Measurements from ENCODE around the gene ANK3.

Gene ANK3

DNA sequence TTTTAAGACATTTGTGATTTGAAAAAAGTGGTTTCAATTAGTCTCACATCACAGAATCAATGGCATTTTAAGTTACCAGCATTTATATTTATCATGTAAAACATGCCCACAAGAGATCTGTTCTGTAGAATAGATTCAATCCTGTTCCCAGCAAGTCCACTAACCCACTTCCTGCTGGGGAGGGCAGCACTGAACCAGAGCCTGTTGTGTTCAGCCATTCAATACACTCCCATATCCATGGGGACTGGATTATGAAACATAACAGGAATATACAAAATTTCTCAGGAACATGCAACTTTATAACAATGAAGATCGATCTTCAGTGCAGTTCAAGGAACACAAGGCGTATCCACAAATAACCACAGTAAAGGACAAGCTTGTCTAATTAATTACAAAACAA, 24.4 kb upstream of the ANK3 start:
- Histone ChIP-seq H3K4me3 (ENCODE audit: insufficient read depth, low read depth, low read length) (no peak overlapping the region), H3K27me3 (ENCODE audit: control insufficient read depth, insufficient read depth, low read length, poor library complexity, severe bottlenecking) (no peaks in the 10 kb centered on the region), H3K36me3 (ENCODE audit: control insufficient read depth, insufficient read depth, low read length) (no peaks in the 10 kb centered on the region), H3K4me1 (ENCODE audit: control insufficient read depth, insufficient read depth, low read length) (no peaks in the 10 kb centered on the region), H3K27ac (ENCODE audit: insufficient read depth, low read depth, low read length, poor library complexity, severe bottlenecking) (no peak overlapping the region), H3K9me3 (ENCODE audit: control insufficient read depth, low read length) (no peaks in the 10 kb centered on the region)
- 93% methylated on average over 2 of the region's 2 CpGs; no CpG with 5 or more reads in 1 of the 2 experiments for WGBS, 2 experiments

DNA sequence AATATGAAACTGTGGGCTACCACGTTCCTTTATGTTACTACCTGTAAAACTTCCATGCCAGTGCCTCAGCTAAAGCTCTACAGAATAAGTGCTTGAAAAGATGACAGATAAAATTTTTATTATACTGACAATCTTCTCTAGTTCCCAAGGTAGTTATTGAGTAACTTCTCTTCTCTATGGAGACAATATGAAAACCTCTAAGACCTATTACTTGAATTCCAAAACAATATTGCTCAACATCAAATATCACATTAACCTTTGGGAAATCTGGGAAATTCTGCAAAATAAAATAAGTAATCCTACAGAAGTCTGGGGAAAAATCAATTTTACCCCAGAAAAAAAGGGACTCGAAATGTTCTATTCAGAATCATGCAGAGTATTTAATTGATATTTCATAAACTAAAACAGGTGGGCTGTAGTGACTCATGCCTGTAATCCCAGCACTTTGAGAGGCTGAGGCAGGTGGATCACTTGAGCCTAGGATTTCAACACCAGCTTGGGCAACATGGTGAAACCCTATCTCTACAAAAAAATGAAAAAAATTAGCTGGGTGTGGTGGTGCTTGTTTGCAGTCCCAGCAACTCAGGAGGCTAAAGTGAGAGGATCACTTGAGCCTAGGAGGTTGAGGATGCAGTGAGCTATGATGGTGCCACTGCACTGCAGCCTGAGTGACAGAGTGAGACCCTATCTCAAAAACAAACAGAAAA, 23.8 kb upstream of the ANK3 start:
- Histone ChIP-seq H3K36me3 (ENCODE audit: control insufficient read depth, insufficient read depth, low read length) (no peaks in the 10 kb centered on the region), H3K27ac (ENCODE audit: insufficient read depth, low read depth, low read length, poor library complexity, severe bottlenecking) (no peak overlapping the region), H3K4me3 (ENCODE audit: insufficient read depth, low read depth, low read length) (no peak overlapping the region), H3K4me1 (ENCODE audit: control insufficient read depth, insufficient read depth, low read length) (no peaks in the 10 kb centered on the region), H3K27me3 (ENCODE audit: control insufficient read depth, insufficient read depth, low read length, poor library complexity, severe bottlenecking) (no peaks in the 10 kb centered on the region), H3K9me3 (ENCODE audit: control insufficient read depth, low read length) (no peaks in the 10 kb centered on the region)
- WGBS, 2 experiments: 80% methylated on average over 2 of the region's 2 CpGs; no CpG with 5 or more reads in 1 of the 2 experiments

GRCh38 chr10:60410970-60411369, 21.3 kb upstream of the ANK3 start:
- 99% methylated on average over 3 of the region's 3 CpGs for WGBS, 2 experiments
- H3K4me3 ChIP-seq (ENCODE audit: insufficient read depth, low read depth, low read length): no peak overlapping the region
- H3K4me1 ChIP-seq (ENCODE audit: control insufficient read depth, insufficient read depth, low read length): no peaks in the 10 kb centered on the region
- H3K36me3 ChIP-seq (ENCODE audit: control insufficient read depth, insufficient read depth, low read length): no peaks in the 10 kb centered on the region
- H3K27me3 ChIP-seq (ENCODE audit: control insufficient read depth, insufficient read depth, low read length, poor library complexity, severe bottlenecking): no peaks in the 10 kb centered on the region
- no peaks in the 10 kb centered on the region for H3K9me3 ChIP-seq (ENCODE audit: control insufficient read depth, low read length)
- H3K27ac ChIP-seq (ENCODE audit: insufficient read depth, low read depth, low read length, poor library complexity, severe bottlenecking): no peak overlapping the region

GRCh38 chr10:60409202-60409601, 19.5 kb upstream of the ANK3 start:
- Histone ChIP-seq H3K36me3 (ENCODE audit: control insufficient read depth, insufficient read depth, low read length) (no peaks in the 10 kb centered on the region), H3K4me3 (ENCODE audit: insufficient read depth, low read depth, low read length) (no peak overlapping the region), H3K27ac (ENCODE audit: insufficient read depth, low read depth, low read length, poor library complexity, severe bottlenecking) (no peak overlapping the region), H3K27me3 (ENCODE audit: control insufficient read depth, insufficient read depth, low read length, poor library complexity, severe bottlenecking) (no peaks in the 10 kb centered on the region), H3K9me3 (ENCODE audit: control insufficient read depth, low read length) (no peaks in the 10 kb centered on the region), H3K4me1 (ENCODE audit: control insufficient read depth, insufficient read depth, low read length) (no peaks in the 10 kb centered on the region)
- WGBS, 2 experiments: 87 to 94% methylated on average over 2 of the region's 2 CpGs

GRCh38 chr10:60406182-60406581, 16.5 kb upstream of the ANK3 start:
- WGBS, 2 experiments: 92 to 93% methylated on average over 2 to 3 of the region's 3 CpGs
- no peaks in the 10 kb centered on the region for H3K36me3 ChIP-seq (ENCODE audit: control insufficient read depth, insufficient read depth, low read length)

DNA sequence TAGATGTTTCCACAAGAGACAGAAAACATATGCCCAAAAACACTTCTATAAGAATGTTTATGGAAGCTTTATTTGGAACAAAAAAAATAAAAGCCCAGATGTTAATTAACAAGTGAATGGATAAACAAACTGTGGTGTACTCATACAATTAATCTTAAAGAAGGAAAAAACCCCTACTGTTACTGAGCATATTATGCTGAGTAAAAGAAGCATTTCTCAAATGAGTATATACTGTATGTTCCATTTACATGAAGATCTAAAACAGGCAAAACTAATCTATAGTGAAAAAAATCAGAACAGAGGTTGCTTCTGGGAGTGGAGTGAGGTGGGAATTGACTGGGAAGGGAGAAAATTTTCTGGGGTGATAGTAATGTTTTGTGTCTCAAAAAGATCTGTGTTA, 15.5 kb upstream of the ANK3 start:
- no peaks in the 10 kb centered on the region for H3K9me3 ChIP-seq (ENCODE audit: control insufficient read depth, low read length)
- H3K4me1 ChIP-seq (ENCODE audit: control insufficient read depth, insufficient read depth, low read length): no peaks in the 10 kb centered on the region
- H3K36me3 ChIP-seq (ENCODE audit: control insufficient read depth, insufficient read depth, low read length): no peaks in the 10 kb centered on the region
- H3K4me3 ChIP-seq (ENCODE audit: insufficient read depth, low read depth, low read length): no peak overlapping the region
- H3K27ac ChIP-seq (ENCODE audit: insufficient read depth, low read depth, low read length, poor library complexity, severe bottlenecking): no peak overlapping the region
- H3K27me3 ChIP-seq (ENCODE audit: control insufficient read depth, insufficient read depth, low read length, poor library complexity, severe bottlenecking): no peaks in the 10 kb centered on the region

More at GRCh38 chr10:60406182-60406581, 16.5 kb upstream of the ANK3 start:
- H3K27me3 ChIP-seq (ENCODE audit: control insufficient read depth, insufficient read depth, low read length, poor library complexity, severe bottlenecking): no peaks in the 10 kb centered on the region
- no peak overlapping the region for H3K27ac ChIP-seq (ENCODE audit: insufficient read depth, low read depth, low read length, poor library complexity, severe bottlenecking)
- no peaks in the 10 kb centered on the region for H3K9me3 ChIP-seq (ENCODE audit: control insufficient read depth, low read length)
- H3K4me3 ChIP-seq (ENCODE audit: insufficient read depth, low read depth, low read length): no peak overlapping the region
- no peaks in the 10 kb centered on the region for H3K4me1 ChIP-seq (ENCODE audit: control insufficient read depth, insufficient read depth, low read length)

- WGBS, 2 experiments: 75 to 83% methylated on average over 4 to 7 of the region's 8 CpGs
Measured at GRCh38 chr10:60403168-60403873, 13.6 kb upstream of the ANK3 start.

GRCh38 chr10:60400366-60400765, 10.7 kb upstream of the ANK3 start:
- H3K36me3 ChIP-seq (ENCODE audit: control insufficient read depth, insufficient read depth, low read length): no peaks in the 10 kb centered on the region
- no peak overlapping the region for H3K27ac ChIP-seq (ENCODE audit: insufficient read depth, low read depth, low read length, poor library complexity, severe bottlenecking)
- H3K4me1 ChIP-seq (ENCODE audit: control insufficient read depth, insufficient read depth, low read length): no peaks in the 10 kb centered on the region
- H3K27me3 ChIP-seq (ENCODE audit: control insufficient read depth, insufficient read depth, low read length, poor library complexity, severe bottlenecking): no peaks in the 10 kb centered on the region
- H3K4me3 ChIP-seq (ENCODE audit: insufficient read depth, low read depth, low read length): no peak overlapping the region
- H3K9me3 ChIP-seq (ENCODE audit: control insufficient read depth, low read length): no peaks in the 10 kb centered on the region

More at GRCh38 chr10:60403168-60403873, 13.6 kb upstream of the ANK3 start:
- no peaks in the 10 kb centered on the region for H3K9me3 ChIP-seq (ENCODE audit: control insufficient read depth, low read length)
- H3K27me3 ChIP-seq (ENCODE audit: control insufficient read depth, insufficient read depth, low read length, poor library complexity, severe bottlenecking): no peaks in the 10 kb centered on the region
- H3K4me3 ChIP-seq (ENCODE audit: insufficient read depth, low read depth, low read length): no peak overlapping the region
- no peak overlapping the region for H3K27ac ChIP-seq (ENCODE audit: insufficient read depth, low read depth, low read length, poor library complexity, severe bottlenecking)
- H3K4me1 ChIP-seq (ENCODE audit: control insufficient read depth, insufficient read depth, low read length): no peaks in the 10 kb centered on the region
- H3K36me3 ChIP-seq (ENCODE audit: control insufficient read depth, insufficient read depth, low read length): no peaks in the 10 kb centered on the region

- Histone ChIP-seq H3K27ac (ENCODE audit: insufficient read depth, low read depth, low read length, poor library complexity, severe bottlenecking) (no peak overlapping the region), H3K27me3 (ENCODE audit: control insufficient read depth, insufficient read depth, low read length, poor library complexity, severe bottlenecking) (no peaks in the 10 kb centered on the region), H3K9me3 (ENCODE audit: control insufficient read depth, low read length) (no peaks in the 10 kb centered on the region), H3K4me3 (ENCODE audit: insufficient read depth, low read depth, low read length) (no peak overlapping the region), H3K36me3 (ENCODE audit: control insufficient read depth, insufficient read depth, low read length) (no peaks in the 10 kb centered on the region), H3K4me1 (ENCODE audit: control insufficient read depth, insufficient read depth, low read length) (no peaks in the 10 kb centered on the region)
- 85 to 89% methylated on average over 7 to 8 of the region's 8 CpGs for WGBS, 2 experiments
Measured at GRCh38 chr10:60399328-60399727, 9.7 kb upstream of the ANK3 start.

- Histone ChIP-seq H3K9me3 (ENCODE audit: control insufficient read depth, low read length) (no peaks in the 10 kb centered on the region), H3K27me3 (ENCODE audit: control insufficient read depth, insufficient read depth, low read length, poor library complexity, severe bottlenecking) (no peaks in the 10 kb centered on the region), H3K27ac (ENCODE audit: insufficient read depth, low read depth, low read length, poor library complexity, severe bottlenecking) (no peak overlapping the region), H3K4me3 (ENCODE audit: insufficient read depth, low read depth, low read length) (no peak overlapping the region), H3K4me1 (ENCODE audit: control insufficient read depth, insufficient read depth, low read length) (no peaks in the 10 kb centered on the region), H3K36me3 (ENCODE audit: control insufficient read depth, insufficient read depth, low read length) (no peaks in the 10 kb centered on the region)
- WGBS, 2 experiments: 100% methylated on average over 1 to 2 of the region's 2 CpGs
Measured at GRCh38 chr10:60397792-60398191, 8.1 kb upstream of the ANK3 start.
